Naive thymus-derived CD8-positive, alpha-beta T cell (primary cell): Measurements from ENCODE around the gene CPVL. TPM values are rescaled to one million over a fixed set of nuclear protein-coding genes. Genes with fewer than 3 reads are reported as not detected.
A peak's percentile ranks its signal among the peaks of the same experiment; 100 is the strongest.

Experiments
- ATAC-seq, 2 donors: fragments of 150-1000 bp; cut with Tn5 transposase in 1 of 2; sonication (Bioruptor Pico), chemical (Tn5 transposase) in 1 of 2; 1 replicate in 1 of 2; 2 replicates in 1 of 2; pipeline ENCODE4 v1.10.0; 2021; ENCODE audit warnings: mild to moderate bottlenecking in 2 of 2, moderate library complexity in 2 of 2
- POLR2A ChIA-PET: fragments of 350-600 bp; sonication (Branson Sonifier 250); formaldehyde crosslinking; loops from one replicate; lab custom pipeline; 2021; ENCODE audit warnings: antibody characterized with exemption; lab: Charles Lee
- DNase-seq, 10 donors: peaks; one replicate each; pipeline versions ENCODE4 v3.0.0 to v3.0.0-alpha.2; 2020 to 2022
- H3K27ac Mint-ChIP-seq, 10 donors: one replicate each; pipeline ENCODE4 v1.8.0; 2020 to 2022; ENCODE audit warnings: mild to moderate bottlenecking in 10 of 10, mixed read lengths in 10 of 10, moderate library complexity in 4 of 10, inconsistent platforms in 1 of 10
- H3K27me3 Mint-ChIP-seq, 5 donors: one replicate each; pipeline ENCODE4 v1.8.0; 2021 to 2022; ENCODE audit warnings: mixed read lengths in 5 of 5
- H3K36me3 Mint-ChIP-seq, 3 donors: one replicate each; pipeline ENCODE4 v1.8.0; 2020 to 2022; ENCODE audit warnings: mixed read lengths in 3 of 3, mild to moderate bottlenecking in 2 of 3, inconsistent platforms in 1 of 3
- H3K4me1 Mint-ChIP-seq, 4 donors: one replicate each; pipeline ENCODE4 v1.8.0; 2021 to 2022; ENCODE audit warnings: mixed read lengths in 4 of 4
- H3K4me3 Mint-ChIP-seq, 10 donors: one replicate each; pipeline ENCODE4 v1.8.0; 2020 to 2022; ENCODE audit warnings: mild to moderate bottlenecking in 10 of 10, mixed read lengths in 10 of 10, moderate library complexity in 6 of 10, inconsistent platforms in 1 of 10
- H3K9me3 Mint-ChIP-seq, 9 donors: one replicate each; pipeline ENCODE4 v1.8.0; 2020 to 2022; ENCODE audit warnings: mixed read lengths in 9 of 9, mild to moderate bottlenecking in 3 of 9, inconsistent platforms in 1 of 9, moderate library complexity in 1 of 9
- polyA plus RNA-seq, 3 donors: library from polyadenylated mRNA; unstranded; fragments of 300-500 nt; fragmentation: Illumina TruSeq; gene quantifications; one replicate each; pipeline ENCODE4 v1.2.3, GENCODE V29; 2021
- total RNA-seq, 8 experiments: library from RNA in 2 of 8; stranded (reverse) in 2 of 8; gene quantifications; one replicate each; pipeline ENCODE4 v1.2.3 and lab custom pipeline; 2021 to 2026

CPVL gene
- total and polyA plus RNA-seq, 5 experiments from 2014 or later, result 0.70 to 1.4 (median 0.98) TPM; not detected in 1

- DNase-seq (no peak), ATAC-seq (no peak)
- Mint-ChIP-seq H3K27ac (no peak overlapping the region), H3K4me1 (no peaks in the 10 kb centered on the region), H3K36me3 (no peaks in the 10 kb centered on the region), H3K9me3 (peaks cover 0 to 2% (median 0%) of the 10 kb centered on the region in 9 donors), H3K27me3 (peaks cover 2 to 13% (median 4%) of the 10 kb centered on the region in 5 donors), H3K4me3 (no peak overlapping the region)
- POLR2A ChIA-PET, result no interaction called here
Observed at GRCh38 chr7:29042824-29043231, 103.5 kb downstream of the CPVL start.

GRCh38 chr7:29041991-29042390 is 104.3 kb downstream of the CPVL start:
- H3K9me3 Mint-ChIP-seq, result peaks cover 0 to 1% (median 0%) of the 10 kb centered on the region in 9 donors
- no peak for ATAC-seq
- no peak for DNase-seq
- H3K27ac Mint-ChIP-seq, result no peak overlapping the region
- no peaks in the 10 kb centered on the region for H3K36me3 Mint-ChIP-seq
- H3K4me1 Mint-ChIP-seq, result no peaks in the 10 kb centered on the region
- H3K27me3 Mint-ChIP-seq, result peaks cover 1 to 13% (median 4%) of the 10 kb centered on the region in 5 donors
- POLR2A ChIA-PET, result no interaction called here
- no peak overlapping the region for H3K4me3 Mint-ChIP-seq

- DNase-seq (no peak), ATAC-seq (no peak)
- H3K27ac Mint-ChIP-seq, result peak overlapping the region in 1 of 10 donors; percentile 1
- no peaks in the 10 kb centered on the region for H3K36me3 Mint-ChIP-seq
- H3K27me3 Mint-ChIP-seq, result peaks cover 2 to 13% (median 3%) of the 10 kb centered on the region in 5 donors
- H3K9me3 Mint-ChIP-seq, result no peaks in the 10 kb centered on the region
- no peak overlapping the region for H3K4me3 Mint-ChIP-seq
- H3K4me1 Mint-ChIP-seq, result no peaks in the 10 kb centered on the region
- POLR2A ChIA-PET, result no interaction called here
Observed at GRCh38 chr7:29040579-29040925, 105.8 kb downstream of the CPVL start.

GRCh38 chr7:29039821-29040578 is 106.3 kb downstream of the CPVL start:
- no peaks in the 10 kb centered on the region for H3K4me1 Mint-ChIP-seq
- ATAC-seq, result no peak
- H3K4me3 Mint-ChIP-seq, result no peak overlapping the region
- POLR2A ChIA-PET, result no interaction called here
- peak overlapping the region in 1 of 10 donors; percentile 78 for H3K27ac Mint-ChIP-seq
- no peak for DNase-seq
- peaks cover 2 to 13% (median 3%) of the 10 kb centered on the region in 5 donors for H3K27me3 Mint-ChIP-seq
- no peaks in the 10 kb centered on the region for H3K9me3 Mint-ChIP-seq
- no peaks in the 10 kb centered on the region for H3K36me3 Mint-ChIP-seq

GRCh38 chr7:29038463-29038862 is 107.9 kb downstream of the CPVL start:
- DNase-seq, result no peak
- H3K9me3 Mint-ChIP-seq, result no peaks in the 10 kb centered on the region
- H3K4me3 Mint-ChIP-seq, result no peak overlapping the region
- H3K27ac Mint-ChIP-seq, result no peak overlapping the region
- no peaks in the 10 kb centered on the region for H3K4me1 Mint-ChIP-seq
- no peaks in the 10 kb centered on the region for H3K36me3 Mint-ChIP-seq
- no peak for ATAC-seq
- peaks cover 2 to 9% (median 3%) of the 10 kb centered on the region in 5 donors for H3K27me3 Mint-ChIP-seq
- POLR2A ChIA-PET, result no interaction called here

- POLR2A ChIA-PET, result no interaction called here
- Mint-ChIP-seq H3K4me3 (no peak overlapping the region), H3K27ac (no peak overlapping the region), H3K4me1 (no peaks in the 10 kb centered on the region), H3K27me3 (peaks cover 0 to 2% (median 0%) of the 10 kb centered on the region in 5 donors), H3K9me3 (no peaks in the 10 kb centered on the region), H3K36me3 (no peaks in the 10 kb centered on the region)
- no peak for DNase-seq
- ATAC-seq, result no peak
Observed at GRCh38 chr7:29035044-29035740, 111.1 kb downstream of the CPVL start.

GRCh38 chr7:29033584-29033983 is 112.8 kb downstream of the CPVL start:
- POLR2A ChIA-PET, result no interaction called here
- no peak overlapping the region for H3K4me3 Mint-ChIP-seq
- H3K27ac Mint-ChIP-seq, result no peak overlapping the region
- DNase-seq (no peak), ATAC-seq (no peak)
- H3K4me1 Mint-ChIP-seq, result no peaks in the 10 kb centered on the region
- H3K36me3 Mint-ChIP-seq, result no peaks in the 10 kb centered on the region
- peaks cover 0 to 2% (median 0%) of the 10 kb centered on the region in 5 donors for H3K27me3 Mint-ChIP-seq
- peaks cover 0 to 12% (median 0%) of the 10 kb centered on the region in 9 donors for H3K9me3 Mint-ChIP-seq

- H3K4me3 Mint-ChIP-seq, result no peak overlapping the region
- peaks cover 1 to 26% (median 7%) of the 10 kb centered on the region in 9 donors for H3K9me3 Mint-ChIP-seq
- H3K27me3 Mint-ChIP-seq, result peaks cover 0 to 2% (median 0%) of the 10 kb centered on the region in 5 donors
- DNase-seq, result no peak
- ATAC-seq, result no peak
- no peaks in the 10 kb centered on the region for H3K4me1 Mint-ChIP-seq
- H3K27ac Mint-ChIP-seq, result no peak overlapping the region
- peaks cover 0 to 6% (median 0%) of the 10 kb centered on the region in 3 donors for H3K36me3 Mint-ChIP-seq
- POLR2A ChIA-PET, result no interaction called here
Observed at GRCh38 chr7:29032146-29032545, 114.2 kb downstream of the CPVL start.

- Mint-ChIP-seq H3K27ac (no peak overlapping the region), H3K27me3 (peaks cover 0 to 1% (median 0%) of the 10 kb centered on the region in 5 donors), H3K36me3 (peaks cover 0 to 9% (median 2%) of the 10 kb centered on the region in 3 donors), H3K4me3 (no peak overlapping the region), H3K4me1 (no peaks in the 10 kb centered on the region), H3K9me3 (peaks cover 4 to 40% (median 17%) of the 10 kb centered on the region in 9 donors)
- no peak for ATAC-seq
- no peak for DNase-seq
- POLR2A ChIA-PET, result no interaction called here
Observed at GRCh38 chr7:29030781-29031275, 115.5 kb downstream of the CPVL start.

- peaks cover 11 to 71% (median 32%) of the 10 kb centered on the region in 9 donors for H3K9me3 Mint-ChIP-seq
- peaks cover 0 to 9% (median 0%) of the 10 kb centered on the region in 5 donors for H3K27me3 Mint-ChIP-seq
- no peaks in the 10 kb centered on the region for H3K4me1 Mint-ChIP-seq
- no peak overlapping the region for H3K4me3 Mint-ChIP-seq
- peaks cover 0 to 28% (median 8%) of the 10 kb centered on the region in 3 donors for H3K36me3 Mint-ChIP-seq
- no peak for ATAC-seq
- no peak for DNase-seq
- no peak overlapping the region for H3K27ac Mint-ChIP-seq
- POLR2A ChIA-PET, result no interaction called here
Observed at GRCh38 chr7:29022291-29022988, 123.9 kb downstream of the CPVL start.

GRCh38 chr7:29019896-29020295 is 126.4 kb downstream of the CPVL start:
- H3K27ac Mint-ChIP-seq, result no peak overlapping the region
- no peak overlapping the region for H3K4me3 Mint-ChIP-seq
- H3K36me3 Mint-ChIP-seq, result peaks cover 0 to 20% (median 7%) of the 10 kb centered on the region in 3 donors
- H3K27me3 Mint-ChIP-seq, result peaks cover 0 to 8% (median 0%) of the 10 kb centered on the region in 5 donors
- DNase-seq (no peak), ATAC-seq (no peak)
- H3K9me3 Mint-ChIP-seq, result peaks cover 6 to 46% (median 20%) of the 10 kb centered on the region in 9 donors
- H3K4me1 Mint-ChIP-seq, result no peaks in the 10 kb centered on the region
- POLR2A ChIA-PET, result no interaction called here

- Mint-ChIP-seq H3K4me1 (no peaks in the 10 kb centered on the region), H3K9me3 (peaks cover 1 to 41% (median 15%) of the 10 kb centered on the region in 9 donors), H3K27ac (no peak overlapping the region), H3K4me3 (no peak overlapping the region), H3K27me3 (peaks cover 0 to 5% (median 0%) of the 10 kb centered on the region in 5 donors), H3K36me3 (peaks cover 0 to 15% (median 7%) of the 10 kb centered on the region in 3 donors)
- no peak for ATAC-seq
- POLR2A ChIA-PET, result no interaction called here
- no peak for DNase-seq
Observed at GRCh38 chr7:29019387-29019786, 127.0 kb downstream of the CPVL start.
